GM18519 (cell line): ENCODE data around the gene COL6A3.
"Not testable (repeated sequence)": the region's sequence is repeated elsewhere in the genome, so short reads cannot be mapped to it uniquely, and the experiment has no call there.

ENCODE experiments used
- ATAC-seq: cut with Tn5 transposase; IDR thresholded peaks from one replicate; pipeline ENCODE4 v1.9.1; 2021; ENCODE audit warnings: mild to moderate bottlenecking, moderate library complexity; ENCODE audit not compliant: unreplicated experiment, low FRiP score

Gene COL6A3

GRCh38 chr2:237422309-237422708, 8.3 kb upstream of the COL6A3 start:
- no peak for ATAC-seq

- no peak for ATAC-seq
Measured at GRCh38 chr2:237421542-237422116, 7.7 kb upstream of the COL6A3 start.

- ATAC-seq, result no peak
Measured at GRCh38 chr2:237418300-237418699, 4.3 kb upstream of the COL6A3 start.

GRCh38 chr2:237412988-237413776, 782 bp downstream of the COL6A3 start:
- ATAC-seq, result no peak

GRCh38 chr2:237412646-237412987, 1.3 kb downstream of the COL6A3 start:
- no peak for ATAC-seq

GRCh38 chr2:237411683-237412423, 2.1 kb downstream of the COL6A3 start:
- no peak for ATAC-seq

GRCh38 chr2:237411092-237411601, 2.8 kb downstream of the COL6A3 start:
- ATAC-seq, result no peak

GRCh38 chr2:237409263-237409662, 4.7 kb downstream of the COL6A3 start:
- ATAC-seq, result not testable (repeated sequence)

- ATAC-seq, result no peak
Measured at GRCh38 chr2:237408335-237409000, 5.5 kb downstream of the COL6A3 start.

GRCh38 chr2:237407700-237408099, 6.3 kb downstream of the COL6A3 start:
- ATAC-seq, result no peak

GRCh38 chr2:237406371-237406895, 7.5 kb downstream of the COL6A3 start:
- no peak for ATAC-seq

GRCh38 chr2:237405605-237406004, 8.4 kb downstream of the COL6A3 start:
- no peak for ATAC-seq

- ATAC-seq, result no peak
Measured at GRCh38 chr2:237405006-237405559, 8.9 kb downstream of the COL6A3 start.

GRCh38 chr2:237404413-237404812, 9.6 kb downstream of the COL6A3 start:
- ATAC-seq, result no peak

GRCh38 chr2:237403024-237403882, 10.7 kb downstream of the COL6A3 start:
- no peak for ATAC-seq

GRCh38 chr2:237400199-237400598, 13.8 kb downstream of the COL6A3 start:
- no peak for ATAC-seq

- no peak for ATAC-seq
Measured at GRCh38 chr2:237397072-237397471, 16.9 kb downstream of the COL6A3 start.

GRCh38 chr2:237393523-237393922, 20.4 kb downstream of the COL6A3 start:
- ATAC-seq, result no peak

- no peak for ATAC-seq
Measured at GRCh38 chr2:237392186-237392585, 21.8 kb downstream of the COL6A3 start.
